HepG2 (cell line): ENCODE measurements around the gene WDCP. TPM values are rescaled to one million over a fixed set of nuclear protein-coding genes. Genes with fewer than 3 reads are reported as not detected.

Experiments used
- ATAC-seq: fragments of 200-7000 bp; cut with Tn5 transposase; 3 replicates; pipeline ENCODE4 v1.9.1; 2020; ENCODE audit warnings: mild to moderate bottlenecking, moderate library complexity
- BruUV-seq: library from RNA; stranded (reverse); fragments of 400-500 nt; replicated peaks from 2 replicates; lab custom pipeline; 2021; lab: Mats Ljungman, UMichigan
- CTCF ChIA-PET: fragments of 300-600 bp; formaldehyde crosslinking; extraction: SDS; loops from one replicate; lab custom pipeline; 2021; ENCODE audit warnings: low total read pairs, inconsistent platforms, low intra/inter-chr PET ratio; lab: Yijun Ruan, JAX
- POLR2A ChIA-PET: fragments of 350-600 bp; sonication (Branson Sonifier 250); formaldehyde crosslinking; loops from one replicate; lab custom pipeline; 2020; ENCODE audit warnings: antibody characterized with exemption, inconsistent platforms; lab: Yijun Ruan, JAX
- DNase-seq: peaks from one replicate; pipeline ENCODE4 v3.0.0-alpha.2; 2015; ENCODE audit warnings: low spot score
- FAIRE-seq: peaks from 3 replicates; lab custom pipeline; 2011; peaks lifted over from hg19 to GRCh38; lab: Jason Lieb, UNC
- H2AFZ ChIP-seq: one replicate; pipeline ENCODE4 v1.6.1; 2011; ENCODE audit warnings: low read length, inconsistent platforms
- H3K27ac ChIP-seq: fragments of 300-600 bp; 3 replicates; pipeline ENCODE4 v1.8.0; 2011; ENCODE audit warnings: mixed run types, mild to moderate bottlenecking, mixed read lengths, low read length, inconsistent platforms; ENCODE audit not compliant: insufficient read depth; ENCODE audit errors: extremely low read length
- H3K27me3 ChIP-seq, 2 experiments: fragments of 200-600 bp in 1 of 2; 2 replicates in 1 of 2; 3 replicates in 1 of 2; pipeline versions ENCODE4 v1.6.0 to v1.8.0; 2011; ENCODE audit warnings: low read length in 2 of 2, mild to moderate bottlenecking in 2 of 2, moderate library complexity in 2 of 2, inconsistent platforms in 1 of 2; ENCODE audit not compliant: insufficient read depth in 2 of 2, control insufficient read depth in 1 of 2
- H3K36me3 ChIP-seq, 2 experiments: fragments of 200-600 bp in 1 of 2; replicated peaks in 1 of 2; 2 replicates in 1 of 2; 3 replicates in 1 of 2; pipeline versions ENCODE4 v1.5.1 to v1.8.0; 2011; ENCODE audit warnings: low read length in 2 of 2, inconsistent platforms in 1 of 2; ENCODE audit not compliant: insufficient read depth in 2 of 2, control insufficient read depth in 1 of 2
- H3K4me1 ChIP-seq: 2 replicates; pipeline ENCODE4 v1.5.1; 2012; ENCODE audit warnings: low read length, inconsistent platforms; ENCODE audit not compliant: insufficient read depth
- H3K4me2 ChIP-seq: 2 replicates; pipeline ENCODE4 v1.6.0; 2011; ENCODE audit warnings: low read depth, low read length, inconsistent platforms
- H3K4me3 ChIP-seq, 3 experiments: fragments of 200-600 bp in 1 of 3; sonication (generic), shearing (Covaris generic) in 1 of 3; replicated peaks in 1 of 3; 2 replicates each; pipeline ENCODE4 v1.5.1; 2011 to 2016; ENCODE audit warnings: low read length in 3 of 3, inconsistent platforms in 2 of 3, low read depth in 2 of 3, mild to moderate bottlenecking in 2 of 3, control low read depth in 1 of 3, mixed read lengths in 1 of 3; ENCODE audit not compliant: insufficient read depth in 1 of 3
- H3K79me2 ChIP-seq: one replicate; pipeline ENCODE4 v1.6.1; 2011; ENCODE audit warnings: low read length, inconsistent platforms; ENCODE audit not compliant: insufficient read depth
- H3K9ac ChIP-seq: 2 replicates; pipeline ENCODE4 v1.6.0; 2011; ENCODE audit warnings: mild to moderate bottlenecking, low read depth, low read length, inconsistent platforms; ENCODE audit not compliant: insufficient read depth
- H3K9me3 ChIP-seq: 2 replicates; pipeline ENCODE4 v1.5.1; 2012; ENCODE audit warnings: mild to moderate bottlenecking, low read length
- H4K20me1 ChIP-seq: 2 replicates; pipeline ENCODE4 v1.6.0; 2011; ENCODE audit warnings: inconsistent platforms, mild to moderate bottlenecking, low read length, moderate library complexity; ENCODE audit not compliant: insufficient read depth
- BORCS8-MEF2B ChIP-seq: sonication (generic); formaldehyde crosslinking; IDR thresholded peaks from 2 replicates; pipeline ENCODE4 v1.8.0; 2022; ENCODE audit warnings: mild to moderate bottlenecking, missing genetic modification reagents
- DNMT3B ChIP-seq: conservative IDR thresholded peaks from 2 replicates; pipeline ENCODE4 v1.6.1; 2016; ENCODE audit warnings: missing biosample characterization, control low read depth
- JUN ChIP-seq: sonication (generic); formaldehyde crosslinking; IDR thresholded peaks from 2 replicates; pipeline ENCODE4 v1.4.0; 2020; ENCODE audit warnings: mild to moderate bottlenecking, missing genetic modification reagents
- MAFF ChIP-seq: IDR thresholded peaks from 2 replicates; pipeline ENCODE4 v1.6.1; 2011; ENCODE audit warnings: low read depth, low read length, improper control_type of control experiment
- MAFK ChIP-seq, 2 experiments: IDR thresholded peaks in 1 of 2; conservative IDR thresholded peaks in 1 of 2; 2 replicates each; pipeline ENCODE4 v1.6.1; 2011; ENCODE audit warnings: improper control_type of control experiment in 2 of 2, low read length in 2 of 2
- ZFAT ChIP-seq: sonication (generic); formaldehyde crosslinking; conservative IDR thresholded peaks from 2 replicates; pipeline ENCODE4 v1.8.1; 2023; ENCODE audit warnings: missing genetic modification reagents, inconsistent platforms
- ZNF337 ChIP-seq: sonication (generic); formaldehyde crosslinking; IDR thresholded peaks from 2 replicates; pipeline ENCODE4 v1.5.1; 2020; ENCODE audit warnings: missing genetic modification reagents, low read depth, mild to moderate bottlenecking, borderline replicate concordance
- ZNF766 ChIP-seq: sonication (generic); formaldehyde crosslinking; IDR thresholded peaks from 2 replicates; pipeline ENCODE4 v1.5.0; 2020; ENCODE audit warnings: missing genetic modification reagents, borderline replicate concordance
- ZNF879 ChIP-seq: sonication (generic); formaldehyde crosslinking; IDR thresholded peaks from 2 replicates; pipeline ENCODE4 v1.8.1; 2023; ENCODE audit warnings: missing genetic modification reagents
- WGBS: methylation state at CpG from one replicate; pipeline ENCODE4 v1.1.6; 2017; ENCODE audit warnings: low lambda C conversion rate; 5-methylcytosine and 5-hydroxymethylcytosine counted together
- in situ Hi-C: cut with HindIII; loops from 2 replicates; pipeline ENCODE4 v1.10.0; 2017; ENCODE audit warnings: low pct_unique_long_range_greater_than_20kb; ENCODE audit not compliant: extremely low pct_ligation_motif_present
- intact Hi-C: fragments of 100-400 bp; cut with micrococcal nuclease; formaldehyde crosslinking; loops from one replicate; pipeline ENCODE4 v1.10.0; 2022; ENCODE audit not compliant: unreplicated experiment
- polyA plus RNA-seq, 8 experiments: library from polyadenylated mRNA; depleted of rRNA in 3 of 8; stranded (reverse) in 7 of 8; unstranded in 1 of 8; fragments of >200 nt; fragmentation: Illumina TruSeq in 4 of 8; extraction: Trizol in 4 of 8; gene quantifications; 2 replicates each; pipeline versions ENCODE4 v1.2.1 to v1.2.3, GENCODE V29; 2011 to 2016; ENCODE audit warnings: low read depth in 4 of 8, missing spikeins in 1 of 8, mixed read lengths in 1 of 8; ENCODE audit not compliant: insufficient read depth in 1 of 8
- total RNA-seq, 5 experiments: library from RNA; depleted of rRNA; stranded (reverse); fragments of >200 nt; fragmentation: Illumina TruSeq; extraction: Trizol; gene quantifications; 2 replicates each; pipeline ENCODE4 v1.2.3, GENCODE V29; 2016; ENCODE audit warnings: low read depth in 1 of 5
- TF ChIP-seq, protein P1 (sequence below): sonication (generic); formaldehyde crosslinking; IDR thresholded peaks from 2 replicates; pipeline ENCODE4 v1.4.0; 2020; ENCODE audit warnings: missing genetic modification reagents
- TF ChIP-seq, protein P2 (sequence below): sonication (generic); formaldehyde crosslinking; IDR thresholded peaks from 2 replicates; pipeline ENCODE4 v1.4.0; 2020; ENCODE audit warnings: mild to moderate bottlenecking, missing genetic modification reagents

Gene WDCP
- total and polyA plus RNA-seq, 2 of the 13 experiments (the other 11 are each of a cell fraction or from before 2014, with no cell fraction given), result 17.4 to 22.6 TPM

DNA sequence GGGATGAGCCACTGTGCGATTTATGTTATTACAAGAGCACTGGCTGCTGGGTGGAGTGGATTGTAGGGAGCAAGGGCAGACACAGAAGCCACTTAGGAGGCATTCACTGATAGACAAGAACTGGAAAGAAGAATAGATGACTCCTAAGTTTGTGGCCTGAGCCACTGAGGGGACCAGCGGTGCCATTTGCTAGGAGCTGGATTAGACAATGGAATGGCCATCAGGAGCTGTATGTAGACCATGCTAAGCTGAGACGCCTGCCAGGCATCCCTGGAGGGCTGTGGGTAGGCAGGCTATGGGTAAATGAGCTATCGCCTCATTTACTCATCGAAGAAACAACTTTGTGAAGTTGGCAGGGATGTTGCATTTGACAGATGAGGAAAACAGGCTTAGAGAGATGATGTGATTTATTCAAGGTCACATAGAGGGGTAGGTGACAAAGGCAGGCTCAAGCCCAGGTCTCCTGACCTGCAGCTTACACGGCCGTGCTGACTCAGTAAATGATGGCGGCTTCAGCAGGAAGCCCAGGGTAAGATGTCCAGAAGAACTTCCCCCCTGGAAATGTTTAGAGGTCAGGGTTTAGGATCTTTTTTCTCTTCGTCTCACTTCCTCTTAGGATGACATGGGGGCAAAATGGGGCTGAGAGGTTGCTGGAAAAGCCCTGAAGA, 34.5 kb downstream of the WDCP start:
- intact Hi-C loops, result no loop called here
- no peaks in the 10 kb centered on the region for H3K27me3 ChIP-seq
- no peaks in the 10 kb centered on the region for H3K36me3 ChIP-seq
- H3K4me2 ChIP-seq, result no peak overlapping the region
- POLR2A ChIA-PET, result interaction anchor here (2.5 to 6.3 kb wide), 4 partner anchors 34 to 86 kb away, joined by 7 to 91 read pairs (median 54); partner anchors contain the start of genes ATAD2B, SF3B6, TP53I3 and WDCP
- no peak overlapping the region for H3K27ac ChIP-seq
- BruUV-seq, result no TSS peak
- H3K9ac ChIP-seq, result no peak overlapping the region
- 76% methylated on average over 9 of the region's 9 CpGs for WGBS
- TF ChIP-seq ZNF879 (CRISPR knock-in tag) (no peak), DNMT3B (CRISPR knock-in tag) (0 out of 2 replicates have a peak, but pooled peaks have one; percentile 16), MAFF (peak; percentile 47; the same call in 1 of the 2 replicates), ZNF766 (CRISPR knock-in tag) (no peak), ZFAT (no peak), MAFK (conservative IDR thresholded peaks at IDR 0.05 in 1 of 2, IDR thresholded peaks at IDR 0.05 in 1 of 2; ENCODE audit: low read length in 2 of 2) (peak in 1 of 2 experiments; percentile 45; a peak in 1 of 4 replicates), JUN (CRISPR knock-in tag) (no peak), BORCS8-MEF2B (CRISPR knock-in tag) (0 out of 2 replicates have a peak, but pooled peaks have one; percentile 25), ZNF337 (no peak)
- TF ChIP-seq, protein P1, sequence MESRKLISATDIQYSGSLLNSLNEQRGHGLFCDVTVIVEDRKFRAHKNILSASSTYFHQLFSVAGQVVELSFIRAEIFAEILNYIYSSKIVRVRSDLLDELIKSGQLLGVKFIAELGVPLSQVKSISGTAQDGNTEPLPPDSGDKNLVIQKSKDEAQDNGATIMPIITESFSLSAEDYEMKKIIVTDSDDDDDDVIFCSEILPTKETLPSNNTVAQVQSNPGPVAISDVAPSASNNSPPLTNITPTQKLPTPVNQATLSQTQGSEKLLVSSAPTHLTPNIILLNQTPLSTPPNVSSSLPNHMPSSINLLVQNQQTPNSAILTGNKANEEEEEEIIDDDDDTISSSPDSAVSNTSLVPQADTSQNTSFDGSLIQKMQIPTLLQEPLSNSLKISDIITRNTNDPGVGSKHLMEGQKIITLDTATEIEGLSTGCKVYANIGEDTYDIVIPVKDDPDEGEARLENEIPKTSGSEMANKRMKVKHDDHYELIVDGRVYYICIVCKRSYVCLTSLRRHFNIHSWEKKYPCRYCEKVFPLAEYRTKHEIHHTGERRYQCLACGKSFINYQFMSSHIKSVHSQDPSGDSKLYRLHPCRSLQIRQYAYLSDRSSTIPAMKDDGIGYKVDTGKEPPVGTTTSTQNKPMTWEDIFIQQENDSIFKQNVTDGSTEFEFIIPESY (CRISPR knock-in tag), result peak; percentile 49
- TF ChIP-seq, protein P2, sequence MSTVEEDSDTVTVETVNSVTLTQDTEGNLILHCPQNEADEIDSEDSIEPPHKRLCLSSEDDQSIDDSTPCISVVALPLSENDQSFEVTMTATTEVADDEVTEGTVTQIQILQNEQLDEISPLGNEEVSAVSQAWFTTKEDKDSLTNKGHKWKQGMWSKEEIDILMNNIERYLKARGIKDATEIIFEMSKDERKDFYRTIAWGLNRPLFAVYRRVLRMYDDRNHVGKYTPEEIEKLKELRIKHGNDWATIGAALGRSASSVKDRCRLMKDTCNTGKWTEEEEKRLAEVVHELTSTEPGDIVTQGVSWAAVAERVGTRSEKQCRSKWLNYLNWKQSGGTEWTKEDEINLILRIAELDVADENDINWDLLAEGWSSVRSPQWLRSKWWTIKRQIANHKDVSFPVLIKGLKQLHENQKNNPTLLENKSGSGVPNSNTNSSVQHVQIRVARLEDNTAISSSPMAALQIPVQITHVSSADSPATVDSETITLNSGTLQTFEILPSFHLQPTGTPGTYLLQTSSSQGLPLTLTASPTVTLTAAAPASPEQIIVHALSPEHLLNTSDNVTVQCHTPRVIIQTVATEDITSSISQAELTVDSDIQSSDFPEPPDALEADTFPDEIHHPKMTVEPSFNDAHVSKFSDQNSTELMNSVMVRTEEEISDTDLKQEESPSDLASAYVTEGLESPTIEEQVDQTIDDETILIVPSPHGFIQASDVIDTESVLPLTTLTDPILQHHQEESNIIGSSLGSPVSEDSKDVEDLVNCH (CRISPR knock-in tag), result no peak
- TF ChIP-seq, all 625 proteins: peak for 5
- Histone ChIP-seq H2AFZ (no peak overlapping the region), H3K79me2 (no peaks in the 10 kb centered on the region), H3K4me1 (peaks cover 58% of the 10 kb centered on the region), H3K4me3 (no peak overlapping the region), H4K20me1 (no peaks in the 10 kb centered on the region), H3K9me3 (no peaks in the 10 kb centered on the region)
- CTCF ChIA-PET, result no interaction called here
- DNase-seq (peak; percentile 16), ATAC-seq (no peak), FAIRE-seq (peak; percentile 23)
- in situ Hi-C loops, result no loop called here
